D341Med (cell line): Measurements from ENCODE around the gene ATAT1.
A peak's percentile ranks its signal among the peaks of the same experiment; 100 is the strongest.

Source experiments
- DNase-seq: peaks from one replicate; pipeline ENCODE4 v3.0.0; 2012; ENCODE audit warnings: low spot score

The ATAT1 gene

GRCh38 chr6:30684386-30685156 lies 57.9 kb downstream of the ATAT1 start:
- no peak for DNase-seq

GRCh38 chr6:30685157-30686008 lies 58.7 kb downstream of the ATAT1 start:
- no peak for DNase-seq

- peak; percentile 74 for DNase-seq
Measured at GRCh38 chr6:30686009-30686907, 59.6 kb downstream of the ATAT1 start, which contains the start of gene PPP1R18. TSS of gene PPP1R18 (minus strand) at chr6:30686645. CDS start at chr6:30686018, 627 bp downstream.

DNA sequence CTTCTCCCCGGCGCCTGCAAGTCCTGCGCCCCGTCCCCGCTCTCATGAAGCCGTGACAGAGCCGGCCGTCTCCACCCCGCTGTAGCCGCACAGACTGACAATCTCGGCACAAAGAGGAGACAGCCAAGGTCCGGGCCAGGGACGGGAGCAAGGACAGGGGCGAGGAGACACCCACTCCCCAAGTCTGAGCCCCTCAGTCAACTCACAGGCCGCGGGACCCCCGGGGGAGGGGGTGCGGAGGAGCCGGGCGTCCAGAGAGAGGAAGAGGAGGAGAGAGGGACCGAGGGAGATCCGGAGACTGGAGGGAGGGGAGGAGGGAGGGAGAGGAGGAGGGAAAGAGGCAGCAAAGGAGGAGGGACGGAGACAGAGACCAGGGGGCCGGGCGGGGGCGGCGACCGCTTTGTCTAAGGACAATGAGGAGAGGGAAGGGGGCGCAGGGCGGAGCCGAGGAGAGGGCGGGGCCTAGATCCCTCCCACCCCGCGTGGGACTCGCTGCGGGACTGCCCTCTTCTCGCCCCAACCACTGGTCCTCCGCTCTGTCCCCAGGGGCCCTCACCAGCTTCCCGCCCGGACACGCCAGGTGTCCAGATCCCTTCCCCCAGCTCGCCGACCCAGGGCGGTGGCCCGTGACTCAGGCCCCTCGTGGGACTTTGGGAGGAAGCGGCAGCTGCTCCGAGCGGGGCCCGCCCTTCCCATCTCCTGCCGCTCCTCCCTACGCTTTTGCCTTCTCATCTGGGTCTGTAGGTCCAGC lies 60.4 kb downstream of the ATAT1 start:
- peak; percentile 88 for DNase-seq

DNA sequence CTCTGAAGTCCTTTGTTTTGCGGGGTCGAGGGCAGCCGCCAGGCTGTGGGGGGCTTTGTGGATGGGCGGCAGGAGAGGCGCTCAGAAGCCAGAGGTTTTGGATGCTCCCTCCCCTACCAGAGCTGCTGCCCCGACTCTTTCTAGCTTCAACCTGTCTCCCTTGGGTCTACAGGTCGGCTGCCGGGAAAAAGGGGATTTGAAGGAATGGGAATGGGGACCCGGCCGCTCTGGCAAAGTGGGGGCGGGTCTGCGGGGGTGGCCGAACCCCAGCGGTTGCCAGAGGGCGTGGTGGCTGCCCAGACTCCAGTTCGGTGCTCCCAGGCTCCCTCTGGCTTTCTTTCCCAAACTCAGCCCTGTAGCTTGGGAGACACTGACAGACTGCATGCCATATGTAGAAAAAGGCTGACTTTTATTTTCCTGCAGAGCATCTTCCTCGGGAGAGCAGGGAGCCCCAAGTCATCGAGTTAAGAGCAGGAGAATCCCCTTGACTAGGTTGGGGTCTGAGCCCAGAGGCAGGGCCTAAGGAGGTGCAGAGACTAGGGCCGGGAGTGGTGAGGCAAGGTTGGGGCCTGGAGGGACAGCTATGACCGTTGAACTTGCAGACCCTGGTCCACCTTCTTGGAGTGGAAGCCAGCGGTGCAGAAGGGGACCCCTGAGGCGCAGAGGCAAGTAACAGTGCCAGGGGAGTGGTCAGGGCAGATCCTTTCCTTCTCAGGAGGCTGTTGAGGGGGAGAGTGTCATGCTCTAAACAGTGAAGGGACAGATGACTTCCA lies 61.2 kb downstream of the ATAT1 start:
- no peak for DNase-seq

DNA sequence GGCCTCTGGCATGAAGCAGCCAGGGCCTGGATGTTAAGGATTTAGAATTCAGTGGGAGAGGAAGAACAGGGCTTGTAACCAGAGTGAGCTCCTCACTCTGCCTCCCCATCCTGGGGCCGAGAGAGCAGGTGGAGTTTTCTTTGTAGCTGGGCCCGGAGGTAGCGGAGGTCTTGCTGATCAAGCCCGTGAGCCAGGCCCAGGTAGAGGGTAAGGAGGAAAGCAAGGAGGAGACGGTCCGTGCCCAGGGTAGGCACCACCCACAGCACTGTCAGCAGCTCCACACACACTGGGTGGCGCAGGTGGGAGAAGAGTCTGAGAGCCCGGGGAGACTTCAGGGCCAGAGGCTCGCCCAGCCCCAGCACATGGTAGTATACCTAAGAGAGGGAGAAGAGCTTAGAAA lies 61.9 kb downstream of the ATAT1 start:
- no peak for DNase-seq

GRCh38 chr6:30689022-30689865 lies 62.6 kb downstream of the ATAT1 start:
- no peak for DNase-seq

- no peak for DNase-seq
Measured at GRCh38 chr6:30689985-30690384, 63.3 kb downstream of the ATAT1 start.

DNA sequence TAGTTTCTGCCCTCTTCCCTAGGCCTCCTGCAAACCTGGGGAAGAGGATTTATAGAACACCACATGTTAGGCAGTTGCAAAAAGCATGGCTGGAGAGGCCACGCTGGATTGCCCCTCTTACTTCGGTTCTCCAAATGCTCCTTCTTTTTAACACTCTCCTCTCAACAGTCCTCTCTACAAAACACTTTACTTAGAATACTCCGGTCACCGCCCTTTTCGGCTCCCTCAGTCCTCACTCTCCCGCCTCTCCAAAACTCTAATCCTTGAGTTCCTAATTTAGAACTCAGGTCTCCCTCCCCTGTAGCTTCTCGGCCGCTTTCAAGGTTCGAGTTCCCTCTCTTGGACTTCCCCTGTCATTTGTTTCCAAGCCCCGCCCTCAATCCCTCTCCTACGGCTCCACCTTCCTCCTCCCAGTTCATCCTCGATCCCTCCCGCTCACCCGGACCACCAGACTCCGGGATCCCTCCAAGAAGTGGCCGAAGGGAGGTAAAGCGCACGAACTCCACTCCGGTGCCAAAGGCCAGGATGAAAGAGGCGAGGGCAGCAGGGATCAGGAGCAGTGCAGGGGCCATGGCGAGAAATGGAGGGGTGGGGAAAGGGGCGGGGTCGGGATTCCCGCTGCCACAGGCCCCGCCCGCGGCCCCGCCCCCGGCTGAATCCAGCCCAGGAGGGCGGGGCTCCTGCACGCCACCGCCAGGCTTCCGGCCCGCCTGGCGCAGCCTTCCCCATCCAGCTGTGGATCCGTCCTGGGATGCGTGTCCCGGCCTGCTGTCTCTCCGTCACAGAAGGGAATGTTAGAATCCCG lies 63.9 kb downstream of the ATAT1 start, which contains the start of gene NRM:
TSS of gene NRM (minus strand) at position 582 of the 805 bp plus-strand sequence. CDS start at position 572, 10 bp downstream.
- DNase-seq: peak; percentile 94

GRCh38 chr6:30691208-30691847 lies 64.7 kb downstream of the ATAT1 start:
- DNase-seq: peak; percentile 70
